ENCODE results near the gene CNGA2.

- no peak for TF ChIP-seq POLR2A (IDR thresholded peaks at IDR 0.05; ENCODE audit: low read length)
- no peak for TF ChIP-seq GATA1 (IDR thresholded peaks at IDR 0.05; ENCODE audit: low read depth, low read length)
Observed at GRCh38 chrX:151753313-151754046, 18.9 kb downstream of the CNGA2 start.

Measured in erythroblast (primary cell).